ENCODE data around the gene SPAG4. TPM values are rescaled to one million over a fixed set of nuclear protein-coding genes. Genes with fewer than 3 reads are reported as not detected.

Gene SPAG4
- polyA plus RNA-seq, 3 donors, result 0.12 to 0.51 TPM; not detected in 1

DNA sequence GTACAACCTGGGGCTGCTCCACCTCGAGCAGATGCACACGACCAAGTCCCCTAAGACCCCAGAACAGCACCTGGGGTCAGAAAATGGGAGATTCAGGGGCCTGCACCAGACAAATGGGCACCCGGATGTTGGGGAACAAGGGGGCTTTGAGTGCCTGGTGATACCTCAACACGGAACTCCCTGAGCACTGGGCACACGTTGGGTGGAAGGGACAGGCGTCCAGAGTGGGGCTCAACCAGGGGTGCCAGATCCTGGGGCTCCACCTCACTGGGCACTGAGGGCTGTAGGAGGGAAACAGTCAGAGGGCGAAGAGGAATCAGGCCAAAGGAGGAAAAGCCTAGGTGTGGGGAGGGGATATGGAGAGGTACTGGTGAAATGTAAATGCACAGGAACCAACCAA is 33.5 kb upstream of the SPAG4 start:
- intact Hi-C loops (cut with micrococcal nuclease), result no loop called here
- Mint-ChIP-seq H3K4me1 (peaks cover 9% of the 10 kb centered on the region), H3K4me3 (no peak overlapping the region), H3K36me3 (no peaks in the 10 kb centered on the region), H3K9me3 (peaks cover 0 to 12% (median 5%) of the 10 kb centered on the region in 7 donors), H3K27me3 (ENCODE audit: low read depth in 3 of 3) (peaks cover 2 to 4% (median 2%) of the 10 kb centered on the region in 3 donors), H3K27ac (no peak overlapping the region)
- H2AFZ ChIP-seq (ENCODE audit: insufficient read depth, low read depth, low read length, poor library complexity, severe bottlenecking), result no peak overlapping the region
- H3K36me3 ChIP-seq (replicated peaks in 1 of 2; ENCODE audit: control insufficient read depth in 1 of 2, insufficient read depth in 2 of 2, low read length in 2 of 2), result no peaks in the 10 kb centered on the region
- no peaks in the 10 kb centered on the region for H3K4me1 ChIP-seq (ENCODE audit: control insufficient read depth in 1 of 2, insufficient read depth in 2 of 2, low read length in 2 of 2)
- H4K20me1 ChIP-seq (ENCODE audit: insufficient read depth, low read length), result no peaks in the 10 kb centered on the region
- H3K4me2 ChIP-seq (replicated peaks; ENCODE audit: extremely low read depth, low read length, poor library complexity, severe bottlenecking), result no peak overlapping the region
- peaks cover 0 to 6% of the 10 kb centered on the region in 2 donors for H3K9me3 ChIP-seq (replicated peaks in 1 of 2; ENCODE audit: control insufficient read depth in 1 of 2, insufficient read depth in 1 of 2, low read length in 2 of 2)
- no peaks in the 10 kb centered on the region for H3K79me2 ChIP-seq (ENCODE audit: insufficient read depth, low read length)
- no peak for DNase-seq
- H3K9ac ChIP-seq (ENCODE audit: insufficient read depth, low read length, poor library complexity, severe bottlenecking), result no peak overlapping the region
- H3K27me3 ChIP-seq (ENCODE audit: control insufficient read depth in 2 of 2, insufficient read depth in 2 of 2, low read length in 2 of 2), result no peaks in the 10 kb centered on the region
- H3K27ac ChIP-seq (ENCODE audit: low read depth in 1 of 2, low read length in 2 of 2), result no peak overlapping the region
- TF ChIP-seq CTCF (IDR thresholded peaks at IDR 0.05), result no peak
- H3K4me3 ChIP-seq (replicated peaks in 1 of 3; ENCODE audit: low read depth in 2 of 3, low read length in 3 of 3), result no peak overlapping the region
- WGBS (ENCODE audit: insufficient coverage), result 94% methylated on average over 6 of the region's 7 CpGs

DNA sequence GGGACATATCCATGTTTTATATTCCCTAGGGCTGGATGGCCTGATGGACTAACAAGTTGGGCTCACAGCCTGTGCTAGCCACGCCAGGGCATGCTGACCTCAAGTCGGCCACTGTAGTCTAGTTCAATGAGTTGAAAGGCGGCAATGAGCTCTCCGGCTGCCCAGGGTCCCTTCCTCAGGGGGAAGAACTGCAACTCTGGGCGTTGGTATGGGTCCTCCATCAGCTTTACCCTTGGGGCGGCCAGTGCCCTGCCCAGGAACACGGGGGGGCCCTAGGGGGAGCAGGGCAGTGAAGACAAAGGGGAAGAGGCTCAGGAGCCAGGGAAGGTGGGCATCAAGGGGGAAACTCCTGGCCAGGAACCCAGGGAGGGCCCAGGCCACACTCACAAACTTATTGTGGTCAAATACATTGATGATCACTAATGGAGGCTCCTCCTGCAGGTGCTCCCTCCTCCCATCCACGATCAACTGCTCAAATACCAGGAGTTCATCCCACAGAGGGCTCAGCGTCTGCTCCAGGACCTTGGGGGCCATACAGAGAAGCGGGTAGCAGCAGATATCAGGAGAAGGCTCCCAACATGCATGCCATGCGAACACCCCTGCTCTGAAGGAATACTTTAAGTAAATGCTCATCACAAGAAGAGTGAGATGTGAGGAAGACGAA is 32.8 kb upstream of the SPAG4 start:
- no peaks in the 10 kb centered on the region for H3K27me3 ChIP-seq (ENCODE audit: control insufficient read depth in 2 of 2, insufficient read depth in 2 of 2, low read length in 2 of 2)
- H3K27ac ChIP-seq (ENCODE audit: low read depth in 1 of 2, low read length in 2 of 2), result no peak overlapping the region
- no peak overlapping the region for H3K4me3 ChIP-seq (replicated peaks in 1 of 3; ENCODE audit: low read depth in 2 of 3, low read length in 3 of 3)
- Mint-ChIP-seq H3K4me3 (no peak overlapping the region), H3K27me3 (ENCODE audit: low read depth in 3 of 3) (peaks cover 2 to 4% (median 2%) of the 10 kb centered on the region in 3 donors), H3K9me3 (peaks cover 0 to 12% (median 5%) of the 10 kb centered on the region in 7 donors), H3K36me3 (no peaks in the 10 kb centered on the region), H3K27ac (no peak overlapping the region), H3K4me1 (peaks cover 15% of the 10 kb centered on the region)
- no peak overlapping the region for H3K4me2 ChIP-seq (replicated peaks; ENCODE audit: extremely low read depth, low read length, poor library complexity, severe bottlenecking)
- no peaks in the 10 kb centered on the region for H3K4me1 ChIP-seq (ENCODE audit: control insufficient read depth in 1 of 2, insufficient read depth in 2 of 2, low read length in 2 of 2)
- peaks cover 0 to 6% of the 10 kb centered on the region in 2 donors for H3K9me3 ChIP-seq (replicated peaks in 1 of 2; ENCODE audit: control insufficient read depth in 1 of 2, insufficient read depth in 1 of 2, low read length in 2 of 2)
- H4K20me1 ChIP-seq (ENCODE audit: insufficient read depth, low read length), result no peaks in the 10 kb centered on the region
- no peaks in the 10 kb centered on the region for H3K79me2 ChIP-seq (ENCODE audit: insufficient read depth, low read length)
- TF ChIP-seq CTCF (IDR thresholded peaks at IDR 0.05), result no peak
- H3K36me3 ChIP-seq (replicated peaks in 1 of 2; ENCODE audit: control insufficient read depth in 1 of 2, insufficient read depth in 2 of 2, low read length in 2 of 2), result no peaks in the 10 kb centered on the region
- intact Hi-C loops (cut with micrococcal nuclease), result no loop called here
- H3K9ac ChIP-seq (ENCODE audit: insufficient read depth, low read length, poor library complexity, severe bottlenecking), result no peak overlapping the region
- whole genome bisulfite sequencing (ENCODE audit: insufficient coverage), result 95% methylated on average over 7 of the region's 12 CpGs
- DNase-seq, result no peak
- no peak overlapping the region for H2AFZ ChIP-seq (ENCODE audit: insufficient read depth, low read depth, low read length, poor library complexity, severe bottlenecking)
